ENCODE results near the gene GLP2R.
A peak's percentile ranks its signal among the peaks of the same experiment; 100 is the strongest.

Gene GLP2R

GRCh38 chr17:9922012-9922848 is 96.5 kb downstream of the GLP2R start:
- no peak for TF ChIP-seq CTCF (IDR thresholded peaks at IDR 0.05)
- peaks cover 3% of the 10 kb centered on the region for H3K27me3 Mint-ChIP-seq (ENCODE audit: low read depth, poor library complexity)
- H3K4me3 Mint-ChIP-seq, result no peak overlapping the region
- peaks cover 37% of the 10 kb centered on the region for H3K4me1 Mint-ChIP-seq
- DNase-seq, result no peak
- H3K9me3 Mint-ChIP-seq, result peaks cover 5% of the 10 kb centered on the region
- no peaks in the 10 kb centered on the region for H3K36me3 Mint-ChIP-seq (ENCODE audit: low read depth)
- H3K27ac Mint-ChIP-seq, result no peak overlapping the region

- Mint-ChIP-seq H3K9me3 (peaks cover 5% of the 10 kb centered on the region), H3K4me3 (no peak overlapping the region), H3K4me1 (peaks cover 48% of the 10 kb centered on the region), H3K27ac (no peak overlapping the region), H3K36me3 (ENCODE audit: low read depth) (no peaks in the 10 kb centered on the region), H3K27me3 (ENCODE audit: low read depth, poor library complexity) (peaks cover 6% of the 10 kb centered on the region)
- peak; percentile 45 for DNase-seq
- TF ChIP-seq CTCF (IDR thresholded peaks at IDR 0.05), result peak; percentile 86
These were observed 99.0 kb downstream of the GLP2R start for GRCh38 chr17:9924735-9925191.

GRCh38 chr17:9925457-9925856 is 99.7 kb downstream of the GLP2R start:
- TF ChIP-seq CTCF (IDR thresholded peaks at IDR 0.05), result no peak
- no peak for DNase-seq
- peaks cover 41% of the 10 kb centered on the region for H3K4me1 Mint-ChIP-seq
- peaks cover 8% of the 10 kb centered on the region for H3K27me3 Mint-ChIP-seq (ENCODE audit: low read depth, poor library complexity)
- no peak overlapping the region for H3K4me3 Mint-ChIP-seq
- peaks cover 5% of the 10 kb centered on the region for H3K9me3 Mint-ChIP-seq
- H3K36me3 Mint-ChIP-seq (ENCODE audit: low read depth), result no peaks in the 10 kb centered on the region
- H3K27ac Mint-ChIP-seq, result no peak overlapping the region

- Mint-ChIP-seq H3K4me3 (no peak overlapping the region), H3K36me3 (ENCODE audit: low read depth) (no peaks in the 10 kb centered on the region), H3K9me3 (peaks cover 5% of the 10 kb centered on the region), H3K4me1 (peaks cover 38% of the 10 kb centered on the region), H3K27ac (no peak overlapping the region), H3K27me3 (ENCODE audit: low read depth, poor library complexity) (peaks cover 16% of the 10 kb centered on the region)
- no peak for TF ChIP-seq CTCF (IDR thresholded peaks at IDR 0.05)
- no peak for DNase-seq
These were observed 100.6 kb downstream of the GLP2R start for GRCh38 chr17:9926150-9926804.

- TF ChIP-seq CTCF (IDR thresholded peaks at IDR 0.05), result peak; percentile 61
- H3K9me3 Mint-ChIP-seq, result no peaks in the 10 kb centered on the region
- H3K36me3 Mint-ChIP-seq (ENCODE audit: low read depth), result no peaks in the 10 kb centered on the region
- DNase-seq, result peak; percentile 70
- no peak overlapping the region for H3K4me3 Mint-ChIP-seq
- peaks cover 20% of the 10 kb centered on the region for H3K27me3 Mint-ChIP-seq (ENCODE audit: low read depth, poor library complexity)
- H3K4me1 Mint-ChIP-seq, result peaks cover 45% of the 10 kb centered on the region
- no peak overlapping the region for H3K27ac Mint-ChIP-seq
These were observed 103.0 kb downstream of the GLP2R start for GRCh38 chr17:9928601-9929333.

All from nephron progenitor cell (in vitro differentiated cells).